Heart right ventricle (tissue), 16 donors: Measurements from ENCODE around the gene SYNPO. TPM values are rescaled to one million over a fixed set of nuclear protein-coding genes. Genes with fewer than 3 reads are reported as not detected.

Experiments used
- ATAC-seq, 8 donors: fragments of 200-7000 bp; cut with Tn5 transposase; one replicate each; pipeline ENCODE4 v1.9.1; 2020; ENCODE audit warnings: mild to moderate bottlenecking in 8 of 8, moderate library complexity in 8 of 8, moderate number of reproducible peaks in 1 of 8
- DNase-seq, 2 donors: peaks; one replicate each; pipeline ENCODE4 v3.0.0-alpha.2; 2020
- H3K27ac ChIP-seq, 10 donors: fragments of 200-600 bp; sonication (generic) in 2 of 10; one replicate each; pipeline versions ENCODE4 v1.5.0 to v1.8.0; 2020 to 2022; ENCODE audit warnings: mild to moderate bottlenecking in 3 of 10
- H3K27me3 ChIP-seq, 7 donors: fragments of 200-600 bp; one replicate each; pipeline ENCODE4 v1.8.0; 2021 to 2022; ENCODE audit warnings: mild to moderate bottlenecking in 2 of 7
- H3K36me3 ChIP-seq, 9 donors: fragments of 200-600 bp; sonication (generic) in 1 of 9; one replicate each; pipeline versions ENCODE4 v1.5.0 to v1.8.0; 2020 to 2022; ENCODE audit warnings: mild to moderate bottlenecking in 2 of 9
- H3K4me1 ChIP-seq, 9 donors: fragments of 200-600 bp; sonication (generic) in 1 of 9; one replicate each; pipeline versions ENCODE4 v1.5.0 to v1.8.0; 2020 to 2022; ENCODE audit warnings: mild to moderate bottlenecking in 4 of 9
- H3K4me3 ChIP-seq, 10 donors: fragments of 200-600 bp; sonication (generic) in 2 of 10; one replicate each; pipeline versions ENCODE4 v1.5.0 to v1.8.0; 2020 to 2022; ENCODE audit warnings: mild to moderate bottlenecking in 7 of 10, moderate library complexity in 2 of 10
- H3K9me3 ChIP-seq, 11 donors: fragments of 200-600 bp in 10 of 11; sonication (generic) in 2 of 11; one replicate each; pipeline versions ENCODE4 v1.5.0 to v1.8.0; 2013 to 2022; ENCODE audit warnings: mild to moderate bottlenecking in 2 of 11, control low read depth in 1 of 11, moderate library complexity in 1 of 11
- CTCF ChIP-seq, 9 donors: fragments of 200-600 bp; sonication (generic) in 2 of 9; IDR thresholded peaks; one replicate each; pipeline versions ENCODE4 v1.5.0 to v1.8.0; 2021 to 2022; ENCODE audit warnings: antibody characterized with exemption in 9 of 9, mild to moderate bottlenecking in 5 of 9, moderate library complexity in 1 of 9
- WGBS, 2 donors: extraction: QIAGEN DNeasy Blood & Tissue Kit; methylation state at CpG; one replicate each; pipeline ENCODE4 v1.1.7; 2013; ENCODE audit warnings: inconsistent platforms in 1 of 2; 5-methylcytosine and 5-hydroxymethylcytosine counted together
- intact Hi-C, 10 donors: fragments of 100-400 bp; cut with DNase I; formaldehyde crosslinking; loops; one replicate each; pipeline versions ENCODE4 v1.11.1 to v1.14.2; 2022
- polyA plus RNA-seq, 2 donors: library from polyadenylated mRNA; stranded (reverse); fragments of 200-250 nt; gene quantifications; one replicate each; pipeline ENCODE4 v1.2.3, GENCODE V29; 2013
- total RNA-seq, 10 donors: library from RNA; stranded (reverse); fragmentation: NEBNext Ultra II Directional in 3 of 10; extraction: Animal tissue kit (Norgen Biotek cat#: 25700) in 3 of 10; gene quantifications; one replicate each; pipeline versions ENCODE4 v1.2.1 to v1.2.4, GENCODE V29; 2021 to 2023
- donor health status: Arrhythmogenic right ventricular cardiomyopathy.
- donor health status: ischemic (EF 13 %, LVEDD 7.1; RV severe dilation, severe dysfunction).
- donor health status: healthy with polysubstance abuse.
- donor health status: DM: no; HTN: yes; CAD: no.
- donor health status: DM: no; HTN: no; CAD: no.
- donor health status: ischemic (EF 25% LVEDD 6.9; RV normal size, moderate dysfunction).
- donor health status: ischemic (EF 25% LVEDD 5.7; RV mildly dilated, moderate dysfunction).
- donor health status: healthy.
- donor health status: DM: yes; HTN: yes; CAD: no.
- donor health status: Ischemic cardiomyopathy.
- donor health status: ischemic (EF 35%, LVEDD 5.7; RV mildly dilated, moderate dysfunction).
- donor health status: nonischemic (EF 11% LVEDD 7.7; RV severe dilation, severe dysfunction).
- donor health status: DM: yes; HTN: yes; CAD: no.
- donor health status: PGD.
- donor health status: ischemic (EF 29% LVEDD 5.4; RV normal size, mild dysfunction).
- donor health status: nonischemic (EF 23%, LVEDD 6.1; RV moderate dilation, normal function).

Gene SYNPO
- total and polyA plus RNA-seq, 12 donors, result 129 to 777 (median 652) TPM

GRCh38 chr5:150627731-150628545 lies 12.5 kb upstream of the SYNPO start:
- no peak for ATAC-seq
- Histone ChIP-seq H3K27me3 (peaks cover 0 to 20% (median 0%) of the 10 kb centered on the region in 7 donors), H3K4me1 (peaks cover 39 to 89% (median 82%) of the 10 kb centered on the region in 9 donors), H3K36me3 (peaks cover 0 to 35% (median 0%) of the 10 kb centered on the region in 9 donors), H3K4me3 (peak overlapping the region in 9 of 10 donors; percentile 64 to 99 (median 89)), H3K9me3 (no peaks in the 10 kb centered on the region), H3K27ac (peak overlapping the region; percentile 94 to 100 (median 98))
- WGBS, 2 donors, result 38 to 51% methylated on average over 5 of the region's 5 CpGs
- intact Hi-C loops, result loop anchor here in 2 of 10 donors (5.0 kb wide), 1 partner anchor 36 kb away; no protein-coding TSS in a partner anchor
- TF ChIP-seq CTCF (IDR thresholded peaks at IDR 0.05), result no peak
- DNase-seq, result no peak

- Histone ChIP-seq H3K36me3 (peaks cover 0 to 41% (median under 1%) of the 10 kb centered on the region in 9 donors), H3K4me1 (peaks cover 37 to 89% (median 79%) of the 10 kb centered on the region in 9 donors), H3K4me3 (peak overlapping the region in 3 of 10 donors; percentile 1 to 24 (median 20)), H3K27ac (peak overlapping the region in 9 of 10 donors; percentile 40 to 100 (median 96)), H3K27me3 (peaks cover 0 to 18% (median 0%) of the 10 kb centered on the region in 7 donors), H3K9me3 (no peaks in the 10 kb centered on the region)
- no peak for DNase-seq
- 77 to 78% methylated on average over 12 of the region's 12 CpGs for WGBS, 2 donors
- no peak for TF ChIP-seq CTCF (IDR thresholded peaks at IDR 0.05)
- no peak for ATAC-seq
- intact Hi-C loops, result loop anchor here in 2 of 10 donors (5.0 kb wide), 1 partner anchor 37 kb away; no protein-coding TSS in a partner anchor
Observed at GRCh38 chr5:150628936-150629485, 11.4 kb upstream of the SYNPO start.

DNA sequence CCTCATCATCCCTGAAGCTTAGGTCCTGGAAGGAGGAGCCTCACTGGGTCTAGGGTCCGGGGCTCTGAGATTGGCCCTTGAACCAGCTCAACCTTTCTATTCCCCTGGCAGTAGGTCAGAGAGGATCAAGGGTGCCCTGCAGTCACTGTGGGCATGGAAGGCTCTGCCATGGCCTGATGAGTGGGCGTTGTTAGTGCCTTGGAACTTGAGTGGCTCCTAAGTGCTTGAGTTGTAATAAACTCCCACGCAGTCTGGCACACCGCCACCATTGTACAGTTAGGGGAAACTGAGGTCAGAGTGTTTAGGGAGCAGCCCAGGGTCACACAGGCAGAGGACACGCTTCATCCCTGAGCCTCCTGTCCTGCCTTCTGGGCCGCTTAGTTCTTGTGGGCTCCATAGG lies 10.4 kb upstream of the SYNPO start:
- DNase-seq (no peak), ATAC-seq (peak in 1 of 8 donors; percentile 0)
- 66 to 67% methylated on average over 6 of the region's 6 CpGs for whole genome bisulfite sequencing, 2 donors
- Histone ChIP-seq H3K4me3 (no peak overlapping the region), H3K4me1 (peaks cover 35 to 91% (median 78%) of the 10 kb centered on the region in 9 donors), H3K9me3 (no peaks in the 10 kb centered on the region), H3K27me3 (peaks cover 0 to 11% (median 0%) of the 10 kb centered on the region in 7 donors), H3K36me3 (peaks cover 0 to 49% (median 4%) of the 10 kb centered on the region in 9 donors), H3K27ac (peak overlapping the region in 9 of 10 donors; percentile 71 to 100 (median 96))
- no peak for TF ChIP-seq CTCF (IDR thresholded peaks at IDR 0.05)
- intact Hi-C loops, result loop anchor here in 1 of 10 donors (2.0 kb wide), 1 partner anchor 23 kb away; no protein-coding TSS in a partner anchor
